HEK293T (cell line): Measurements from ENCODE around the gene BCR.

Experiments
- ARNT ChIP-seq: fragments of 450-650 bp; IDR thresholded peaks from 2 replicates; pipeline ENCODE4 v1.6.1; 2017; ENCODE audit warnings: mild to moderate bottlenecking
- BHLHE40 ChIP-seq: fragments of 450-650 bp; IDR thresholded peaks from 2 replicates; pipeline ENCODE4 v1.6.1; 2016; ENCODE audit warnings: mild to moderate bottlenecking, moderate library complexity, borderline replicate concordance
- CTBP1 ChIP-seq: fragments of 450-650 bp; IDR thresholded peaks from 2 replicates; pipeline ENCODE4 v1.6.1; 2016; ENCODE audit warnings: borderline replicate concordance
- HDGF ChIP-seq: fragments of 450-650 bp; IDR thresholded peaks from 2 replicates; pipeline ENCODE4 v1.6.1; 2017; ENCODE audit warnings: antibody characterized with exemption, borderline replicate concordance
- LEF1 ChIP-seq: fragments of 450-650 bp; IDR thresholded peaks from 2 replicates; pipeline ENCODE4 v1.6.1; 2017; ENCODE audit warnings: mild to moderate bottlenecking, borderline replicate concordance
- NFRKB ChIP-seq: fragments of 450-650 bp; IDR thresholded peaks from 2 replicates; pipeline ENCODE4 v1.6.1; 2016; ENCODE audit warnings: mild to moderate bottlenecking, moderate library complexity
- SP1 ChIP-seq: fragments of 450-650 bp; IDR thresholded peaks from 2 replicates; pipeline ENCODE4 v1.6.1; 2017
- SUZ12 ChIP-seq: fragments of 450-650 bp; IDR thresholded peaks from 2 replicates; pipeline ENCODE4 v1.6.1; 2016; ENCODE audit warnings: mild to moderate bottlenecking

DNA sequence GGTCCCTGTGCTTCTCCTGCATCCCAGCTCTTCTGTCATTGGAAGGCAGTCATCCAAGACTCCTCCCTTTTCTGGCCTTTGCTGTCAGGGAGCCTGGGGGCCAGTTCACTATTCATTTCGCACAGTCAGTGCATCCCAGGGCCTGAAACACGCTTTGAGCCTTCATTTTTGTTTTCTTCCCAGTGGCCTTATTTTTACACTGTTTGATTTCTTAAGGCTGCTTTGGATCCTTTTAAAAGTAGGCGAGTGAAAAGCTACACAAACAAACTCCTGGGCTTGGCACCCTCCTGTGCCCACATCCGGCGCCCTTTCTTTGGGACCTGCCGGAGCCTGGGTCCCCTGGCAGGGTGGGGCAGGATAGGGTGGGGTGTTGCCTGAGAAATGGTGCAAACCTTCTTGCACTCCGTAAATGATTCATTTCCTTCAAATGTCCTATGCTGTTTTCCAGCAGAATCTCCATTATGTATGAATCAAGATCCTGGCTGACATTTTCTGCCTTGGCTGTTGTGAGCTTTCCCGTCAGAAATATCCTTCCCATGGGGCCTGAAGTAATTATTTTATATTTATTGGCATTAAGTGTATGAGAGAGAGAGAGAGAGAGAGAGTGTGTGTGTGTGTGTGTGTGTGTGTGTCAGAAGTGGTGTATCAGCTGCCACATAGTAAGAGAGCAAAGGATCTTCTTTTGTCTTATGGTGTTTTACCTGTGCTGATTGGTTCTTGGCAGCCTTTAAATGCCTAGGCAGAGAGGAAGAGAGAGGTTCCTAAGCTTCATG is 45.6 kb downstream of the BCR start:
- TF ChIP-seq HDGF (no peak), LEF1 (no peak), BHLHE40 (no peak), CTBP1 (no peak), NFRKB (no peak), ARNT (no peak), SP1 (no peak), SUZ12 (no peak)
